Neural progenitor cell (in vitro differentiated cells): ENCODE measurements around the gene NOTCH3.

Experiments used
- EZH2 ChIP-seq: fragments of 200-600 bp; sonication (generic); IDR thresholded peaks from 2 replicates; pipeline ENCODE4 v1.6.1; 2017; ENCODE audit warnings: antibody characterized with exemption, mild to moderate bottlenecking, moderate library complexity
- EZH2phosphoT487 ChIP-seq: fragments of 200-600 bp; sonication (generic); IDR thresholded peaks from 2 replicates; pipeline ENCODE4 v1.6.1; 2017; ENCODE audit warnings: antibody characterized with exemption
- TF ChIP-seq, protein P1 (sequence below): fragments of 200-600 bp; sonication (generic); IDR thresholded peaks from 2 replicates; pipeline ENCODE4 v1.5.1; 2017; ENCODE audit warnings: antibody characterized with exemption, mild to moderate bottlenecking

DNA sequence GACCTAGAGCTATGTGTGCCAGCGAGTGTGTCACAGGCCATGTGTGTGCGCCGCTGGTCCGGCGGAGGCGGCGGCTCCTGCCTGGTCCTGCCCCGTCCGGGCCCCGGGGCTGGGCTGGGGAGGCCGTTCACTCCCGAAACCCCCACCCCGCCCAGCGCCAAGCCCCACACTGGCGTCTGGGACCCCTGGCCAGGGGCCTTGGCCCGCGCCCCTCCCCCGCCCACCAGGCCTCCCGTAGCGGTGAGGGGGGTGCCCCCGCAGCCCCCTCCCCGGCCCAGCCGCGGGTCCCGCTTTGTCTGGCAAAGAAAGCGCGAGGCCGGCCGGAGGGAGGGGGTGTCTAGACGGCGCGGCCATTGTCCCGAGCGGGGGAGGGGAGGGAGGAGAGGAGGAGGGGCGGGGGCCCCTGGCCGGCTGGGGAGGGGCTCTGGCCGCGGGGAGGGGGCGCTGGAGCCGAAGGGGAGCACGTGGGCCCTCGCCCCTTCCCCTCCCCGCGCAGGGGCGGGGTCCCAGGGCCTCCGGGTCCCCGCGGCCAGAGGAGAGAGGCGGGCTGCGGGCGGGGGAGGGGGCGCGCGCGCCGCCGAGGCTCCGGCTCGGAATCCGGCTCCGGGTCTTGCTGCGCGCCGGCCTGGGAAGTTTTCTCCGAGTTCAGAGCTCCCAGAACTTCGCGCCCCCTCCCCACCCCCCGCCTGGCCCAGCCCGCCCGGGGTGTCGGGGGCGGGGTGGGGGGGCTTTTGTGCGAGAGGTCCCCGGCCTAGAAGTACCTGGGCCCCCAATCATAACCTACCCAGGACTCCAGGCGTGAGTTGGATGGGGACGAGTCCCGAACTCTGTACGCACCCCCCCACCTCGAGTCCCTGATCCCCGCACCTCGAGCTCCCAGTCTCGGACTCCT is 888 bp downstream of the NOTCH3 start:
- TF ChIP-seq, protein P1, sequence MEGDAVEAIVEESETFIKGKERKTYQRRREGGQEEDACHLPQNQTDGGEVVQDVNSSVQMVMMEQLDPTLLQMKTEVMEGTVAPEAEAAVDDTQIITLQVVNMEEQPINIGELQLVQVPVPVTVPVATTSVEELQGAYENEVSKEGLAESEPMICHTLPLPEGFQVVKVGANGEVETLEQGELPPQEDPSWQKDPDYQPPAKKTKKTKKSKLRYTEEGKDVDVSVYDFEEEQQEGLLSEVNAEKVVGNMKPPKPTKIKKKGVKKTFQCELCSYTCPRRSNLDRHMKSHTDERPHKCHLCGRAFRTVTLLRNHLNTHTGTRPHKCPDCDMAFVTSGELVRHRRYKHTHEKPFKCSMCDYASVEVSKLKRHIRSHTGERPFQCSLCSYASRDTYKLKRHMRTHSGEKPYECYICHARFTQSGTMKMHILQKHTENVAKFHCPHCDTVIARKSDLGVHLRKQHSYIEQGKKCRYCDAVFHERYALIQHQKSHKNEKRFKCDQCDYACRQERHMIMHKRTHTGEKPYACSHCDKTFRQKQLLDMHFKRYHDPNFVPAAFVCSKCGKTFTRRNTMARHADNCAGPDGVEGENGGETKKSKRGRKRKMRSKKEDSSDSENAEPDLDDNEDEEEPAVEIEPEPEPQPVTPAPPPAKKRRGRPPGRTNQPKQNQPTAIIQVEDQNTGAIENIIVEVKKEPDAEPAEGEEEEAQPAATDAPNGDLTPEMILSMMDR = no peak
- TF ChIP-seq EZH2 (no peak), EZH2phosphoT487 (no peak)
